Endothelial cell of umbilical vein (primary cell): ENCODE data around the gene BCAS3.

Experiments
- CTCF ChIP-seq, 2 donors: IDR thresholded peaks; 1 replicate in 1 of 2; 2 replicates in 1 of 2; pipeline ENCODE4 v1.5.1; 2011; ENCODE audit warnings: low read length in 2 of 2, mild to moderate bottlenecking in 2 of 2, moderate library complexity in 2 of 2, control low read depth in 1 of 2, inconsistent platforms in 1 of 2, low read depth in 1 of 2; ENCODE audit not compliant: insufficient read depth in 1 of 2; ENCODE audit errors: extremely low read depth in 1 of 2
- EZH2 ChIP-seq: IDR thresholded peaks from 2 replicates; pipeline ENCODE4 v1.6.1; 2012; ENCODE audit warnings: borderline replicate concordance, low read depth, mild to moderate bottlenecking, moderate library complexity, low read length, inconsistent platforms; ENCODE audit not compliant: severe bottlenecking
- GATA2 ChIP-seq: IDR thresholded peaks from 2 replicates; pipeline ENCODE4 v1.7.0; 2011; ENCODE audit warnings: low read depth, mild to moderate bottlenecking, moderate library complexity, mixed read lengths, low read length; ENCODE audit not compliant: insufficient read length, insufficient read depth
- MYC ChIP-seq: IDR thresholded peaks from one replicate; pipeline ENCODE4 v1.6.1; 2011; ENCODE audit warnings: mild to moderate bottlenecking, low read depth, low read length
- POLR2A ChIP-seq: IDR thresholded peaks from 2 replicates; pipeline ENCODE4 v1.6.1; 2012; ENCODE audit warnings: low read depth, mild to moderate bottlenecking, control low read depth, low read length
- TF ChIP-seq, protein P1 (sequence below): IDR thresholded peaks from 2 replicates; pipeline ENCODE4 v1.6.1; 2011; ENCODE audit not compliant: insufficient read depth, insufficient read length

GRCh38 chr17:61335845-61336655 lies 658.4 kb downstream of the BCAS3 start:
- TF ChIP-seq CTCF (IDR thresholded peaks at IDR 0.05; ENCODE audit: extremely low read depth in 1 of 2, insufficient read depth in 1 of 2, low read depth in 1 of 2, low read length in 2 of 2) (no peak), POLR2A (no peak), EZH2 (no peak), GATA2 (peak; percentile 38), MYC (no peak)
- TF ChIP-seq, protein P1, sequence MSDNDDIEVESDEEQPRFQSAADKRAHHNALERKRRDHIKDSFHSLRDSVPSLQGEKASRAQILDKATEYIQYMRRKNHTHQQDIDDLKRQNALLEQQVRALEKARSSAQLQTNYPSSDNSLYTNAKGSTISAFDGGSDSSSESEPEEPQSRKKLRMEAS, result no peak
